ENCODE measurements around the gene FERMT2. TPM values are rescaled to one million over a fixed set of nuclear protein-coding genes. Genes with fewer than 3 reads are reported as not detected.

Gene FERMT2
- total RNA-seq, 1 donor from 2014 or later, result 0.51 TPM

- Mint-ChIP-seq H3K9me3 (no peaks in the 10 kb centered on the region), H3K4me1 (no peaks in the 10 kb centered on the region), H3K27ac (no peak overlapping the region), H3K27me3 (peaks cover 4% of the 10 kb centered on the region), H3K4me3 (no peak overlapping the region), H3K36me3 (ENCODE audit: low read depth) (no peaks in the 10 kb centered on the region)
- CTCF ChIA-PET, result no interaction called here
- POLR2A ChIA-PET, result no interaction called here
- no peak for DNase-seq
- ATAC-seq (ENCODE audit: low read depth), result no peak
- intact Hi-C loops (cut with micrococcal nuclease), result no loop called here
- no peak for TF ChIP-seq CTCF (IDR thresholded peaks at IDR 0.05)
These were observed 115.5 kb downstream of the FERMT2 start for GRCh38 chr14:52835122-52835903.

- no peaks in the 10 kb centered on the region for H3K36me3 Mint-ChIP-seq (ENCODE audit: low read depth)
- H3K4me1 Mint-ChIP-seq, result no peaks in the 10 kb centered on the region
- no peak for TF ChIP-seq CTCF (IDR thresholded peaks at IDR 0.05)
- no peak overlapping the region for H3K27ac Mint-ChIP-seq
- DNase-seq (no peak), ATAC-seq (ENCODE audit: low read depth) (no peak)
- POLR2A ChIA-PET, result interaction anchor here (0.6 kb wide), 1 partner anchor 13 kb away, joined by 4 read pairs; no protein-coding TSS in a partner anchor
- H3K27me3 Mint-ChIP-seq, result peaks cover 4% of the 10 kb centered on the region
- intact Hi-C loops (cut with micrococcal nuclease), result no loop called here
- H3K9me3 Mint-ChIP-seq, result no peaks in the 10 kb centered on the region
- no peak overlapping the region for H3K4me3 Mint-ChIP-seq
- CTCF ChIA-PET, result no interaction called here
These were observed 116.4 kb downstream of the FERMT2 start for GRCh38 chr14:52834440-52834842.

- Mint-ChIP-seq H3K27me3 (peaks cover 4% of the 10 kb centered on the region), H3K4me3 (no peak overlapping the region), H3K27ac (no peak overlapping the region), H3K4me1 (no peaks in the 10 kb centered on the region), H3K36me3 (ENCODE audit: low read depth) (no peaks in the 10 kb centered on the region), H3K9me3 (no peaks in the 10 kb centered on the region)
- no peak for TF ChIP-seq CTCF (IDR thresholded peaks at IDR 0.05)
- POLR2A ChIA-PET, result interaction anchor here (0.6 to 0.7 kb wide), 2 partner anchors 13 to 26 kb away, joined by 4 to 5 read pairs; no protein-coding TSS in a partner anchor
- intact Hi-C loops (cut with micrococcal nuclease), result no loop called here
- CTCF ChIA-PET, result no interaction called here
- ATAC-seq (ENCODE audit: low read depth) (no peak), DNase-seq (no peak)
These were observed 117.0 kb downstream of the FERMT2 start for GRCh38 chr14:52833891-52834290.

- DNase-seq (no peak), ATAC-seq (ENCODE audit: low read depth) (no peak)
- peaks cover 4% of the 10 kb centered on the region for H3K27me3 Mint-ChIP-seq
- TF ChIP-seq CTCF (IDR thresholded peaks at IDR 0.05), result no peak
- ChIA-PET CTCF (interaction anchor here (1.2 kb wide), 1 partner anchor 226 kb away, joined by 3 read pairs; no protein-coding TSS in a partner anchor), POLR2A (no interaction called here)
- H3K4me3 Mint-ChIP-seq, result no peak overlapping the region
- H3K27ac Mint-ChIP-seq, result no peak overlapping the region
- H3K9me3 Mint-ChIP-seq, result no peaks in the 10 kb centered on the region
- no peaks in the 10 kb centered on the region for H3K36me3 Mint-ChIP-seq (ENCODE audit: low read depth)
- intact Hi-C loops (cut with micrococcal nuclease), result no loop called here
- no peaks in the 10 kb centered on the region for H3K4me1 Mint-ChIP-seq
These were observed 121.2 kb downstream of the FERMT2 start for GRCh38 chr14:52829527-52830185.

GRCh38 chr14:52827426-52827825 is 123.4 kb downstream of the FERMT2 start:
- no peak for DNase-seq
- ATAC-seq (ENCODE audit: low read depth), result no peak
- no peak overlapping the region for H3K4me3 Mint-ChIP-seq
- no peaks in the 10 kb centered on the region for H3K9me3 Mint-ChIP-seq
- no peak overlapping the region for H3K27ac Mint-ChIP-seq
- no peaks in the 10 kb centered on the region for H3K4me1 Mint-ChIP-seq
- POLR2A ChIA-PET, result no interaction called here
- H3K36me3 Mint-ChIP-seq (ENCODE audit: low read depth), result no peaks in the 10 kb centered on the region
- intact Hi-C loops (cut with micrococcal nuclease), result no loop called here
- no peak for TF ChIP-seq CTCF (IDR thresholded peaks at IDR 0.05)
- peaks cover 2% of the 10 kb centered on the region for H3K27me3 Mint-ChIP-seq
- CTCF ChIA-PET, result no interaction called here

Measured in activated B cell treated with CpG ODN at 0.5 μM for 24 hours (primary cell).